SK-N-SH (cell line): ENCODE results near the gene MLXIPL. TPM values are rescaled to one million over a fixed set of nuclear protein-coding genes. Genes with fewer than 3 reads are reported as not detected.

ENCODE experiments used
- CTCF ChIA-PET: fragments of 300-600, 350-600 bp; formaldehyde crosslinking; extraction: SDS; loops from one replicate; lab custom pipeline; 2021; lab: Yijun Ruan, JAX
- POLR2A ChIA-PET: fragments of 350-600 bp; sonication (Branson Sonifier 250); formaldehyde crosslinking; extraction: SDS; loops from one replicate; lab custom pipeline; 2020; ENCODE audit warnings: antibody characterized with exemption, inconsistent platforms; lab: Yijun Ruan, JAX
- DNase-seq: peaks from one replicate; pipeline ENCODE4 v3.0.0; 2012
- H2AFZ ChIP-seq: fragments of 200-600 bp; sonication (generic); 2 replicates; pipeline ENCODE4 v1.8.1; 2016; ENCODE audit warnings: antibody characterized with exemption, mild to moderate bottlenecking, low read depth
- H3F3A ChIP-seq: fragments of 200-600 bp; sonication (generic); replicated peaks from 2 replicates; pipeline ENCODE3; 2016; ENCODE audit warnings: antibody characterized with exemption, mild to moderate bottlenecking; ENCODE audit not compliant: insufficient read depth
- H3K27ac ChIP-seq, 2 experiments: fragments of 200-500 bp in 1 of 2; fragments of 200-600 bp in 1 of 2; sonication (Bioruptor generic) in 1 of 2; sonication (generic), shearing (Covaris generic) in 1 of 2; 2 replicates each; pipeline versions ENCODE4 v1.5.1 to v1.6.1; 2014 to 2016; ENCODE audit warnings: low read depth in 2 of 2, inconsistent platforms in 1 of 2, low read length in 1 of 2, mild to moderate bottlenecking in 1 of 2, mixed read lengths in 1 of 2
- H3K27me3 ChIP-seq: fragments of 200-600 bp; sonication (generic), shearing (Covaris generic); 2 replicates; pipeline ENCODE4 v1.6.1; 2016; ENCODE audit warnings: mixed run types; ENCODE audit not compliant: insufficient read depth
- H3K36me3 ChIP-seq, 2 experiments: fragments of 200-500 bp in 1 of 2; fragments of 200-600 bp in 1 of 2; sonication (Bioruptor generic) in 1 of 2; sonication (generic) in 1 of 2; replicated peaks in 1 of 2; 2 replicates each; pipeline versions ENCODE3 to v1.5.1; 2014 to 2016; ENCODE audit warnings: low read length in 1 of 2, mild to moderate bottlenecking in 1 of 2; ENCODE audit not compliant: insufficient read depth in 2 of 2, control insufficient read depth in 1 of 2
- H3K4me1 ChIP-seq, 2 experiments: fragments of 200-500 bp in 1 of 2; fragments of 200-600 bp in 1 of 2; sonication (Bioruptor generic) in 1 of 2; sonication (generic), shearing (Covaris generic) in 1 of 2; 2 replicates each; pipeline versions ENCODE4 v1.5.1 to v1.6.1; 2014 to 2016; ENCODE audit warnings: low read depth in 1 of 2, low read length in 1 of 2, mixed run types in 1 of 2; ENCODE audit not compliant: insufficient read depth in 2 of 2, control insufficient read depth in 1 of 2
- H3K4me2 ChIP-seq: fragments of 200-600 bp; sonication (generic), shearing (Covaris generic); 2 replicates; pipeline ENCODE4 v1.6.1; 2017; ENCODE audit warnings: mixed run types
- H3K4me3 ChIP-seq, 2 experiments: fragments of 200-500 bp in 1 of 2; fragments of 200-600 bp in 1 of 2; sonication (Bioruptor generic) in 1 of 2; sonication (generic), shearing (Covaris generic) in 1 of 2; 2 replicates each; pipeline versions ENCODE4 v1.5.1 to v1.8.1; 2014 to 2016; ENCODE audit warnings: low read depth in 2 of 2, inconsistent platforms in 1 of 2, low read length in 1 of 2, mild to moderate bottlenecking in 1 of 2, mixed read lengths in 1 of 2, moderate library complexity in 1 of 2
- H3K79me2 ChIP-seq: fragments of 200-600 bp; sonication (generic); 2 replicates; pipeline ENCODE4 v1.8.1; 2017; ENCODE audit warnings: mild to moderate bottlenecking; ENCODE audit not compliant: insufficient read depth
- H3K9ac ChIP-seq: fragments of 200-600 bp; sonication (generic); 2 replicates; pipeline ENCODE4 v1.6.1; 2017; ENCODE audit warnings: mixed run types
- H3K9me2 ChIP-seq: fragments of 200-600 bp; sonication (generic); 2 replicates; pipeline ENCODE4 v1.6.1; 2017; ENCODE audit warnings: mixed run types
- H3K9me3 ChIP-seq: fragments of 200-600 bp; sonication (generic); 2 replicates; pipeline ENCODE4 v1.6.1; 2017; ENCODE audit warnings: mixed run types, mild to moderate bottlenecking, moderate library complexity
- H4K20me1 ChIP-seq: fragments of 200-600 bp; sonication (generic); 2 replicates; pipeline ENCODE4 v1.6.1; 2017; ENCODE audit warnings: mild to moderate bottlenecking, mixed run types; ENCODE audit not compliant: insufficient read depth
- CTCF ChIP-seq: fragments of 200-600 bp; sonication (generic); IDR thresholded peaks from 2 replicates; pipeline ENCODE4 v1.6.1; 2017; ENCODE audit warnings: antibody characterized with exemption, mild to moderate bottlenecking, moderate library complexity
- EP300 ChIP-seq, 2 experiments: IDR thresholded peaks; 2 replicates each; pipeline versions ENCODE4 v1.4.0 to v1.6.1; 2012; ENCODE audit warnings: borderline replicate concordance in 1 of 2, low read depth in 1 of 2, low read length in 1 of 2
- FOXJ3 ChIP-seq: sonication (generic); formaldehyde crosslinking; IDR thresholded peaks from 2 replicates; pipeline ENCODE4 v1.5.1; 2020; ENCODE audit warnings: mild to moderate bottlenecking, missing genetic modification reagents
- FOXM1 ChIP-seq: IDR thresholded peaks from 2 replicates; pipeline ENCODE4 v1.4.0; 2012; ENCODE audit warnings: low read depth, mild to moderate bottlenecking
- GATA2 ChIP-seq: sonication (generic); formaldehyde crosslinking; IDR thresholded peaks from 2 replicates; pipeline ENCODE4 v1.5.0; 2020; ENCODE audit warnings: mild to moderate bottlenecking, missing genetic modification reagents
- IRF3 ChIP-seq: fragments of 150-350 bp; IDR thresholded peaks from 2 replicates; pipeline ENCODE4 v1.6.1; 2016; ENCODE audit warnings: mild to moderate bottlenecking, low read depth, low read length
- JUND ChIP-seq: IDR thresholded peaks from 2 replicates; pipeline ENCODE4 v1.4.0; 2012
- MAX ChIP-seq: IDR thresholded peaks from 2 replicates; pipeline ENCODE4 v1.4.0; 2012; ENCODE audit warnings: low read depth
- MXI1 ChIP-seq: IDR thresholded peaks from 2 replicates; pipeline ENCODE4 v1.6.1; 2012; ENCODE audit warnings: mild to moderate bottlenecking, low read depth, low read length, improper control_type of control experiment
- NFIC ChIP-seq: IDR thresholded peaks from 2 replicates; pipeline ENCODE4 v1.4.0; 2012; ENCODE audit warnings: borderline replicate concordance
- NRF1 ChIP-seq: IDR thresholded peaks from 2 replicates; pipeline ENCODE4 v1.6.1; 2012; ENCODE audit warnings: low read depth, mild to moderate bottlenecking, low read length
- PBX3 ChIP-seq: IDR thresholded peaks from 2 replicates; pipeline ENCODE4; 2012
- RAD21 ChIP-seq: IDR thresholded peaks from 2 replicates; pipeline ENCODE4 v1.6.1; 2012; ENCODE audit warnings: mild to moderate bottlenecking, low read length
- SMC3 ChIP-seq: IDR thresholded peaks from 2 replicates; pipeline ENCODE4 v1.6.1; 2012; ENCODE audit warnings: low read depth, low read length, improper control_type of control experiment
- TAF1 ChIP-seq: IDR thresholded peaks from 2 replicates; pipeline ENCODE4 v1.6.1; 2012; ENCODE audit warnings: low read depth, mild to moderate bottlenecking, low read length, moderate library complexity, borderline replicate concordance
- YY1 ChIP-seq: IDR thresholded peaks from 2 replicates; pipeline ENCODE4 v1.4.0; 2012; ENCODE audit warnings: low read depth, mild to moderate bottlenecking
- WGBS: methylation state at CpG from one replicate; pipeline ENCODE4 v1.1.6; 2017; ENCODE audit warnings: low lambda C conversion rate; 5-methylcytosine and 5-hydroxymethylcytosine counted together
- polyA plus RNA-seq, 3 experiments: library from polyadenylated mRNA; depleted of rRNA; stranded (reverse); fragments of >200 nt; gene quantifications; 2 replicates each; pipeline ENCODE4 v1.2.3, GENCODE V29; 2012

MLXIPL gene
- polyA plus RNA-seq, 1 of the 3 experiments (the other 2 are of a cell fraction) = 0.21 TPM

GRCh38 chr7:73667344-73668102, 43.2 kb upstream of the MLXIPL start, which contains the start of gene VPS37D:
Gene VPS37D (plus strand): TSS chr7:73667831. CDS start chr7:73667959, 128 bp downstream.
- WGBS = under 1% methylated on average over 39 of the region's 79 CpGs

More at GRCh38 chr7:73667344-73668102, 43.2 kb upstream of the MLXIPL start, which contains the start of gene VPS37D:
- Histone ChIP-seq H3K36me3 (peaks cover 0 to 2% of the 10 kb centered on the region in 2 experiments), H3K9me2 (no peaks in the 10 kb centered on the region), H3K27ac (peak within 1 kb of the TSS in 1 of 2 experiments; percentile 22; a peak in 1 of 4 replicates), H3K9ac (peak within 1 kb of the TSS; percentile 73), H3K9me3 (no peaks in the 10 kb centered on the region), H2AFZ (peak within 1 kb of the TSS; percentile 77), H3K27me3 (0 out of 2 replicates have a peak, but pooled peaks cover 6% of the 10 kb centered on the region), H3K79me2 (0 out of 2 replicates have a peak, but pooled peaks cover 4% of the 10 kb centered on the region), H3K4me3 (peak within 1 kb of the TSS; percentile 70 to 75), H3K4me1 (peaks cover 0 to 8% of the 10 kb centered on the region in 2 experiments; a peak in 1 of 4 replicates), H3K4me2 (peak within 1 kb of the TSS; percentile 93), H4K20me1 (no peaks in the 10 kb centered on the region), H3F3A (peaks cover 6% of the 10 kb centered on the region)
- POLR2A ChIA-PET = interaction anchor here (1.3 to 1.5 kb wide), 2 partner anchors 58 to 61 kb away, joined by 3 to 4 read pairs; no protein-coding TSS in a partner anchor
- CTCF ChIA-PET = interaction anchor here (0.6 to 7.9 kb wide), 43 partner anchors 8 to 187 kb away, joined by 3 to 125 read pairs (median 4); partner anchors contain the start of genes MLXIPL, STX1A and TBL2
- peak; percentile 100 for DNase-seq
- TF ChIP-seq PBX3 (peak; percentile 12; the same call in 1 of the 2 replicates), JUND (no peak), SMC3 (peak; percentile 87), TAF1 (peak; percentile 76; the same call in 1 of the 2 replicates), GATA2 (no peak), FOXM1 (0 out of 2 replicates have a peak, but pooled peaks have one; percentile 36), FOXJ3 (CRISPR knock-in tag) (no peak), EP300 (IDR thresholded peaks at IDR 0.05; ENCODE audit: borderline replicate concordance in 1 of 2, low read depth in 1 of 2, low read length in 1 of 2) (peak in 1 of 2 experiments; percentile 27; a peak in 2 of 4 replicates), RAD21 (peak; percentile 64), NRF1 (peak; percentile 40; the same call in 1 of the 2 replicates), YY1 (no peak), CTCF (peak; percentile 70), IRF3 (no peak), MXI1 (peak; percentile 76; the same call in 1 of the 2 replicates), MAX (peak; percentile 69), NFIC (0 out of 2 replicates have a peak, but pooled peaks have one; percentile 19)
